Frontal cortex (tissue), 4 donors: ENCODE data around the gene FASN. TPM values are rescaled to one million over a fixed set of nuclear protein-coding genes. Genes with fewer than 3 reads are reported as not detected.
"Not testable (repeated sequence)": the region's sequence is repeated elsewhere in the genome, so short reads cannot be mapped to it uniquely, and the experiment has no call there.

Experiments used
- DNase-seq, 2 donors: peaks; one replicate each; pipeline ENCODE4 v3.0.0; 2012; ENCODE audit warnings: low spot score in 2 of 2
- FAIRE-seq: peaks from 2 replicates; lab custom pipeline; 2012; peaks lifted over from hg19 to GRCh38; lab: Jason Lieb, UNC
- total RNA-seq: library from RNA; depleted of rRNA; stranded (reverse); fragments of >200 nt; gene quantifications from one replicate; pipeline ENCODE4 v1.2.3, GENCODE V29; 2014
- donor health status: control.
- donor health status: control.
- donor health status: control.

FASN gene
- total RNA-seq, 1 donor from 2014 or later, result 92.1 TPM

DNA sequence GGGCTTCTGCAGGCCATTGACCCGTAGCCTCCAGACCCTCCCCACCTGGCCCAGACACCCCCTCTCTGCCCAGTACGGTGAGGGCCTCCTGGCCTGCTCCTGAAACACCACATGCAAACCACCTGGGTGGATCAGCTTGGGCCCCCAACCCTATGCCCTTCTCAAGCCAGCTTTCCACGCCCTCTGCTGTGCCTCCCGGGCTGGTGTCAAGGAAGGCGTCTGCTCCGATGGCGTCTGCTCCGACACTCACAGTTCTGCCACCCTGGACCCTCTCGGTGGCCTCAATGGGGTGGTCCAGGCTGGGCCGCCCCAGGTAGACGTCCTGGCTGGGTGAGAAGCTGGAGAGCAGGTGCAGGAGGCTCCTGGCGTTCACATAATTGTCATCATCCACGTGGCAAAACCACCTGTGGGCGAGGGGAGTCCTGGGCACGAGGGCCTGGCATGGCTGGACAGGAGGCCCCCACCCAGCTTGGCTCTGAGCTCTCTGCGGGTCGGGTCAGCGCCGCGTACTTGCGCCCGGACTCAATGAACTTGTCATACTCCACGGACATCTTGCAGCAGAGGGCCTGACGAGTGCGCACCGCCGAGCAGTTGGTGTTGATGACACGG, 47.8 kb downstream of the FASN start:
- FAIRE-seq (no peak), DNase-seq (no peak)

DNA sequence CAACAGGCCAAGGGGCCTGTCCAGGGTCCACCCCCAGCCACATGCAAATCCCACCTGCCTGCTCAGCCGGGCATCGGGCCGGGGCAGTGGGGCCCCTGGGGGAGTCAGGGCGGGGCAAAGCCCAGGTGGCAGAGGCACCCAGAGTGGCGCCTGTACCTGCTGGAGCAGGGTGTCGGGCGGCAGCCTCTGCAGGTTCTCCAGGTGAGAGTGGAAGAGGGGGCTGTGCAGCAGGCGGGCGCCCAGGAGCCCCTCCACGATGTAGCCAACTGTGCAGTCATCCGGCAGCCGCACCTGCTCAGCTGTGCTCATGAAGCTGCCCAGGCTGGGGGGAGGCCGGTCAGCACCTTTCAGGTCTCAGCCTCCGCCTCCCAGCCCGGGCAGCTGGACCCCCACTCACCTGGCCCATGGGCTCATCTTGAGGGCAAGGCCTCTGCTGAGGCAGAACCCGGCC, 48.5 kb downstream of the FASN start:
- DNase-seq (no peak), FAIRE-seq (no peak)

GRCh38 chr17:82049106-82049505, 48.9 kb downstream of the FASN start:
- FAIRE-seq, result no peak
- no peak for DNase-seq

- DNase-seq, result no peak
- no peak for FAIRE-seq
Observed at GRCh38 chr17:82048571-82048971, 49.5 kb downstream of the FASN start.

DNA sequence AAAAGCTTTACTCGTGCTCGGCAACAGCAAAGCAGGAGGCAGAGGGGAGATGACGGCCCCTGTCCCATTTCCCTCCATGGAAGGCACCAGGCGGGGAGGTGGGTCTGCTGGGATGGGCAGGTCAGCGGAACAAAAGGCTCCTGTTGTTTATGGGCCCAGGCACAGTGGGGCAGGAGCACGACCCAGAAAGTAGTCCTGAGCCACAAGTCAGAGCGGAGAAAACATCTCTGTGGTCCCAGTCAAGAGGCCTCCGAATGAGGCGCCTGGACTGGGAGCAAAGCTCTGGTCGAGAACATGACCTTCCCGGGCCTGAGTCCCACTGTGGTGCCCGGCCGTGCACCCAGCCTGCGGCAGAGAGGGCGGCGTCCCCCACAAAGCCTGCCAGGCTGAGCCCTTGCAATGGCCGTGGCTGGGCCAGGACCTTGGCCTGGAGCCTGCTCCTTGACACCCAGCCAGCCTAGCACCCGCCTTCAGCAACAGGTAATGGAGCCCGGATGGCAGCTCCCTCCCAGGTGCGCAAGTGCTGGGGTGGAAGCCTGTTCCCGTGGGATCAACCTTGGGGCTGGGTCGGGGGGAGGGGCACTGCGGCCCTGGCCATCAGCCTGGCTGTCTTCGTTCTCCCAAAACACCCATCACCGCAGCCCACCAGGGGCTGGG, 50.0 kb downstream of the FASN start:
- DNase-seq, result no peak
- no peak for FAIRE-seq

GRCh38 chr17:82047379-82047778, 50.7 kb downstream of the FASN start:
- FAIRE-seq, result no peak
- DNase-seq, result no peak

- FAIRE-seq (no peak), DNase-seq (no peak)
Observed at GRCh38 chr17:82046903-82047302, 51.1 kb downstream of the FASN start.

DNA sequence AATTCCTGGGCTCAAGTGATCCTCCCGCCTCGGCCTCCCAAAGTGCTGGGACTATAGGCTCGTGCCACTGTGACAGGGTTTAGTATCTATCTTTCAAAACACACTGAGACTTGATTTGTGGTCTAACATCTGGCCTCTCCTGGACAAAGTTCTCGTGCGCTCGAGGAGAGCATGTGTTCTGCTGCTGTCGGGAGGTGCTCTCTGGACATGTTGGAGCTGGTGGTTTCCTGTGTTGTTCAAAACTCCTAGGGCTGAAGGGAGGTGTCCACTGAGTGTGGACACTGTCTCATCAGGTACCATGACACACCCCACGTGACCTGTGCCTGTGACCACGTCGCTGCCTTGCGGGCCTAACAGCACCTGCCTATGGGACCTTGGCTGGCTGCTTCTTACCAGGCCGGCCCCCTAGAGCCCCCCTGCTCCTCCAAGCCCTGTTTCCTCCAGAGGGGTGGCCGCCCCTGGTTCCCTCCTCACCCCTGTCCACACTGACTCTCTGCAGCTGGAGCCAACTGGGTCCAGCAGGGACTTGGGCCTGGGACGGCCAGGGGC, 52.0 kb downstream of the FASN start:
- FAIRE-seq, result no peak

DNA sequence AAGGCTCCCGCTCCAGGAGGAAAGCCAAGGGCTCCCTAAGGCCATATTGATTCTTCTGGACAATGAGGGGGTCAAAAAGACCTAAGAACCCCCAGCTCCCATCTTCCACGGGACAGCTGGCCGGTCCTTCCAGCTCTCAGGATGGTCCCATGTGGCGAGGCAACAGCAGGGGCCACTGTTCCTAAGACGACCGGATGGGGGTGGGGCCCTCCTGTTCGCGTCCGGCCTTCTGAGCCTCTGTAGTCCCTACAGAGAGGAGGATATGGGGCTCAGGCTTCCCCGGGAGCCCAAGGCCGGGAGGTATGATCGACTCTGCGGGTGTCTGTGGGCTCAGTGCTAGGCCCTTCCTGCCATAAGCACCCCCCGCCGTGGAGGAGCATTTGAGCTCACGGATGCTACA, 54.5 kb downstream of the FASN start:
- FAIRE-seq (no peak), DNase-seq (no peak)

More for the DNA sequence above, 52.0 kb downstream of the FASN start:
- DNase-seq, result no peak

DNA sequence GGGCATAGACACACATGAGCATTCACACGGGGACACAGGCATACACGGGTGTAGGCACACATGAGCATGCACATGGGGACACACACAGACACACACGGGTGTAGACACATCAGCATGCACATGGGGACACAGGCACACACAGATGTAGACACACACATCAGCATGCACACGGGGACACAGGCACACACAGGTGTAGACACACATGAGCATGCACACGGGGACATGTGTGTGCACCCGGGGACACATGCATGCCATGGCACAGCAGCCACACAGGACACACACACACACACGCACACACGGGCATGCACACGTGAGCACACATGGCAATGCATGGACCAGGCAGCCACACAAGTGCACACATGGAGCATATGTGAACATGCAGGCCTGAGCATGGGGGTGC, 55.4 kb downstream of the FASN start:
- FAIRE-seq (no peak), DNase-seq (no peak)

- DNase-seq (no peak), FAIRE-seq (no peak)
Observed at GRCh38 chr17:82041144-82041814, 56.8 kb downstream of the FASN start.

DNA sequence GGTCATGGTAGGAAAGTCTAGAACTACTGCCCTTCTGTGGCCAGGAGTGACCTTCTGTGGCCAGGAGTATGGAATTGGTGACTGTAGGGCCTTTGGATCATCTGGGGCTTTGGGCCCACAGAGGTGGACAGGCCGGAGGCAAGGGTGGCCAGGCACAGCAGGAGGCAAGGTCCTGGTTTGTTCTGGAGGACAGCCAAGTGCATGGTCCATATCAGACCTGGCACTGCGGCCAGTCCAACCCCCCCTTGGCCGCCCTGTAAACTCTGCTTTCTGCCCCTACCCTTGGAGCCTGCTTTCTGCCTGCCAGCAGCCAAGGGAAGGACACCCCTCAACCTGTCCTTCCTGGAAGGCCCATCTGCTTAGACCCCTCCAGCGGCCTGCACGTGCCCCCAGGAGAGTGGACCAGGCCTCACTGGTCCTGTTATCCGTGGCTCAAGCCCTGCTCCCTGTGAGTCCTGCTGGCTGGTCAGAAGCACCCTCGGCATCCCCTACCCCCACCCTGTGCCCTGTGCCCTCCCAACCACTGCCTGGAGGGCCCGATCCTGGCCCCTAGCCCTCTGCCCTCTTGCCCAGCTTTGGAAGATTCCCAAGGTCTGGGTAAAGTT, 58.2 kb downstream of the FASN start:
- FAIRE-seq, result no peak
- DNase-seq, result no peak

DNA sequence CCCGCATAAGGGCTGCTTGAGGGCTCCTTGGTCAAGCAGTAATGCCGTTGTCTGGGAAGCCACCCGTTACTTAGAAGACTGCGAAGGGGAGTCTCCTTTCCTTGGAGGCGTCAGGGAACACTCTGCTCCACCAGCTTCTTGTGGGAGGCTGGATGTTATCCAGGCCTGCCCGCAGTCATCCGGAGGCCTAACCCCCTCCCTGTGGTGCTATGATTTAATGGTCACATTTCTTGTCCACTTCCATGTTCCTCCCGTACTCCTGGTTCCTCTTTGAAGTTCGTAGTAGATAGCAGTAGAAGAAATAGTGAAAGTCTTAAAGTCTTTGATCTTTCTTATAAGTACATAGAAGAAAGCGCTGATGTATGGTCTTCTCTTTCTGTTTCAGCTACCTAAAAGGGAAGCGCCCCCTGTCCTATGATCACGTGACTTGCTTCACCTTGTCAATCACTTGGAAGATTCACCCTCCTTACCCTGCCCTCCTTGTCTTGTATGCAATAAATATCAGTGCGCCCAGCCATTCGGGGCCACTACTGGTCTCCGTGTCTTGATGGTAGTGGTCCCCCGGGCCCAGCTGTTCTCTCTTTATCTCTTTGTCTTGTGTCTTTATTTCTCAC, 59.1 kb downstream of the FASN start:
- FAIRE-seq, DNase-seq: not testable (repeated sequence)

- DNase-seq, result no peak
- FAIRE-seq, result no peak
Observed at GRCh38 chr17:82037889-82038195, 60.2 kb downstream of the FASN start.

GRCh38 chr17:82037092-82037888, 60.7 kb downstream of the FASN start, which contains the start of gene DCXR:
TSS of gene DCXR (minus strand) at chr17:82037697. CDS start at chr17:82037682, 15 bp downstream.
- DNase-seq (peak; percentile 96 to 98), FAIRE-seq (no peak)

DNA sequence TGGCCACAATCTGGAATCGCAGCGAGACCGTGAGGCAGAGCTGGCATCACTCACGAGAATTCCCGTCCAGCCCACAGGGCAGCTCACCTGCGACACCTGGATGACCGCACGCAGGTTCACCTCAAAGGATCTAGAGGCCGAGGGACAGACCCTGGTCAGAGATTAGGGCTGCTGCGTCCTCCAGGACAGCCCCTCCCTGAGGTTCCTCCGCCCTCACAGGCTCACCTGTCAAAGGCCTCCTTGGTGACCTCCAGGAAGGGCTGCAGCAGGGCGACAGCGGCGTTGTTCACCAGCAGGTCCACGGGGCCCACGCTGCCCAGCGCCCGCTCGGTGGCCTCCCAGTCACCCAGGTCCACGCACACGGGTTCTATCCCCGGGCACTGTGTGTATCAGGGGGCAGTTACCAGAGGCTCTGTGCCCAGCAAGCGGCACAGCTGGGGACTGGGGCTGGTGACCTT, 61.4 kb downstream of the FASN start:
- no peak for FAIRE-seq
- no peak for DNase-seq

GRCh38 chr17:82035956-82036633, 61.9 kb downstream of the FASN start:
- FAIRE-seq, result no peak
- DNase-seq, result no peak

DNA sequence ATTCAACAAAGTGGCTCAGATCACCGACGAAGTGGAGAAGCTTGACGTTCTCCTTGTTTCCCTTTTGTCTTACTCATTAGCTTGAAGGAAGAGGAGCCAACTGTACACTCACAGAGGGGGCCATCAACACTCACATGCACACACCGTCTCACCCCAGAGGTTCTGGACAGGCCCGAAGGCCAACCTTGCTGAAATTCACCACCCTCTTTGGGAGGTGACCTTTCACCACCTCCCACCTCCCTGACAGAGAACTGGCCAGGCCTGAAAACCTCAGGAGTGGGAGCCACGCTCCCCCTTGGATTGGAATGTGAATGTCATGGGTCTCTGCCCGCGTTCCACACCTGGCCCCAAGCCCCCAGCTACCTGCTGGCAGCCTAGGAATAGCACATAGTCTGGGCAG, 62.5 kb downstream of the FASN start:
- DNase-seq (no peak), FAIRE-seq (no peak)
